Adrenal gland (tissue), 12 donors: ENCODE results near the gene FGD6. TPM values are rescaled to one million over a fixed set of nuclear protein-coding genes. Genes with fewer than 3 reads are reported as not detected.

Source experiments
- DNase-seq, 7 donors: peaks; one replicate each; pipeline ENCODE4 v3.0.0-alpha.2; 2019 to 2020
- H3K27ac ChIP-seq, 5 donors: fragments of 200-600 bp; sonication (generic) in 4 of 5; 1 replicate in 3 of 5; 2 replicates in 2 of 5; pipeline versions ENCODE4 v1.5.1 to v1.8.0; 2016 to 2020; ENCODE audit warnings: mild to moderate bottlenecking in 1 of 5
- H3K27me3 ChIP-seq: fragments of 200-600 bp; 2 replicates; pipeline ENCODE4 v1.8.0; 2021
- H3K36me3 ChIP-seq, 2 donors: fragments of 200-600 bp; replicated peaks in 1 of 2; 1 replicate in 1 of 2; 2 replicates in 1 of 2; pipeline versions ENCODE4 v1.5.1 to v1.8.0; 2018 to 2022
- H3K4me1 ChIP-seq, 2 donors: fragments of 200-600 bp; replicated peaks in 1 of 2; 1 replicate in 1 of 2; 2 replicates in 1 of 2; pipeline versions ENCODE4 v1.5.1 to v1.8.0; 2018 to 2021
- H3K4me3 ChIP-seq, 4 donors: fragments of 200-600 bp; sonication (generic) in 3 of 4; one replicate each; pipeline ENCODE4 v1.5.1; 2016 to 2018
- H3K9me3 ChIP-seq, 3 donors: fragments of 200-600 bp; sonication (generic) in 1 of 3; replicated peaks in 1 of 3; 1 replicate in 2 of 3; 2 replicates in 1 of 3; pipeline versions ENCODE4 v1.5.1 to v1.8.0; 2016 to 2021
- CTCF ChIP-seq, 6 experiments: fragments of 450-650 bp in 4 of 6; fragments of 200-600 bp in 2 of 6; sonication (generic) in 1 of 6; IDR thresholded peaks; 1 replicate in 5 of 6; 2 replicates in 1 of 6; pipeline versions ENCODE4 v1.5.1 to v1.8.0; 2016 to 2021; ENCODE audit warnings: antibody characterized with exemption in 6 of 6, mild to moderate bottlenecking in 2 of 6, moderate library complexity in 1 of 6
- POLR2A ChIP-seq, 2 donors: fragments of 450-650 bp; IDR thresholded peaks; one replicate each; pipeline ENCODE4 v1.6.1; 2017; ENCODE audit warnings: antibody characterized with exemption in 2 of 2, mild to moderate bottlenecking in 2 of 2, moderate library complexity in 1 of 2
- WGBS, 4 donors: extraction: QIAGEN DNeasy Blood & Tissue Kit in 2 of 4; methylation state at CpG; one replicate each; pipeline versions ENCODE4 v1.1.5 to v1.1.7; 2013 to 2017; 5-methylcytosine and 5-hydroxymethylcytosine counted together
- intact Hi-C, 2 donors: fragments of 100-400 bp; cut with DNase I; formaldehyde crosslinking; loops; one replicate each; pipeline versions ENCODE4 v1.14.1 to v1.15.0; 2022 to 2023
- polyA plus RNA-seq, 3 donors: library from polyadenylated mRNA; stranded (reverse); fragments of 200-250 nt in 2 of 3; fragments of 350-450 nt in 1 of 3; fragmentation: Illumina TruSeq in 1 of 3; extraction: RNeasy Lipid Tissue Mini Kit (QIAGEN cat#74804) in 1 of 3; gene quantifications; one replicate each; pipeline ENCODE4 v1.2.3, GENCODE V29; 2013 to 2014
- total RNA-seq, 9 donors: library from RNA; depleted of rRNA in 4 of 9; stranded (reverse); fragments of >200 nt in 4 of 9; fragments of 120-200 nt in 1 of 9; fragmentation: NEBNext Ultra II Directional in 1 of 9; extraction: Animal tissue kit (Norgen Biotek cat#: 25700) in 1 of 9; gene quantifications; one replicate each; pipeline versions ENCODE4 v1.1.0 to v1.2.4, GENCODE V29; 2013 to 2023
- donor health status: healthy with polysubstance abuse.
- donor health status: Bipolar disorder and iron deficiency.
- donor health status: DM: yes; HTN: yes; CAD: no.
- donor health status: DM: no; HTN: no; CAD: no.
- donor health status: DM: no; HTN: no; CAD: no.
- donor health status: DM: yes; HTN: yes; CAD: no.

Gene FGD6
- total and polyA plus RNA-seq, 12 donors, result 2.3 to 33.9 (median 18.1) TPM

- Histone ChIP-seq H3K27me3 (no peaks in the 10 kb centered on the region), H3K4me3 (no peak overlapping the region), H3K4me1 (peaks cover 0 to 7% of the 10 kb centered on the region in 2 donors), H3K27ac (peak overlapping the region in 1 of 5 donors; percentile 23), H3K9me3 (no peaks in the 10 kb centered on the region), H3K36me3 (no peaks in the 10 kb centered on the region)
- TF ChIP-seq POLR2A (IDR thresholded peaks at IDR 0.05) (no peak), CTCF (IDR thresholded peaks at IDR 0.05) (no peak)
- intact Hi-C loops, result loop anchor here (5.0 to 10.0 kb wide), 3 partner anchors 214 to 416 kb away; no protein-coding TSS in a partner anchor
- 91 to 94% (median 94%) methylated on average over 3 of the region's 3 CpGs for WGBS, 4 donors
- DNase-seq, result no peak
Observed at GRCh38 chr12:95118788-95119179, 98.5 kb downstream of the FGD6 start.

GRCh38 chr12:95118138-95118787, 99.0 kb downstream of the FGD6 start:
- peaks cover 0 to 7% of the 10 kb centered on the region in 2 donors for H3K4me1 ChIP-seq
- WGBS, 4 donors, result 59 to 68% (median 64%) methylated on average over 4 of the region's 4 CpGs
- no peak overlapping the region for H3K4me3 ChIP-seq
- H3K36me3 ChIP-seq, result no peaks in the 10 kb centered on the region
- DNase-seq, result no peak
- peak overlapping the region in 1 of 5 donors; percentile 23 for H3K27ac ChIP-seq
- H3K27me3 ChIP-seq, result no peaks in the 10 kb centered on the region
- intact Hi-C loops, result loop anchor here (5.0 to 10.0 kb wide), 3 partner anchors 214 to 417 kb away; no protein-coding TSS in a partner anchor
- H3K9me3 ChIP-seq, result no peaks in the 10 kb centered on the region
- TF ChIP-seq POLR2A (IDR thresholded peaks at IDR 0.05) (no peak), CTCF (IDR thresholded peaks at IDR 0.05) (no peak)

GRCh38 chr12:95117178-95117599, 100.1 kb downstream of the FGD6 start:
- no peak overlapping the region for H3K4me3 ChIP-seq
- no peaks in the 10 kb centered on the region for H3K27me3 ChIP-seq
- TF ChIP-seq POLR2A (IDR thresholded peaks at IDR 0.05) (no peak), CTCF (IDR thresholded peaks at IDR 0.05) (peak; percentile 63 to 91 (median 80))
- peaks cover 0 to 7% of the 10 kb centered on the region in 2 donors for H3K36me3 ChIP-seq
- no peak overlapping the region for H3K27ac ChIP-seq
- peaks cover 0 to 7% of the 10 kb centered on the region in 2 donors for H3K4me1 ChIP-seq
- DNase-seq, result peak; percentile 69 to 89 (median 76)
- 37 to 55% (median 42%) methylated on average over 2 of the region's 2 CpGs for WGBS, 4 donors
- no peaks in the 10 kb centered on the region for H3K9me3 ChIP-seq
- intact Hi-C loops, result loop anchor here (2.0 to 10.0 kb wide), 4 partner anchors 100 to 418 kb away; partner anchors contain the start of genes FGD6 (in 1 of the 2) and VEZT (in 1 of the 2)

- 56 to 65% (median 58%) methylated on average over 3 of the region's 3 CpGs for WGBS, 4 donors
- H3K27me3 ChIP-seq, result no peaks in the 10 kb centered on the region
- TF ChIP-seq CTCF (IDR thresholded peaks at IDR 0.05) (no peak), POLR2A (IDR thresholded peaks at IDR 0.05) (no peak)
- no peak for DNase-seq
- intact Hi-C loops, result loop anchor here (2.0 to 10.0 kb wide), 4 partner anchors 100 to 418 kb away; partner anchors contain the start of genes FGD6 (in 1 of the 2) and VEZT (in 1 of the 2)
- H3K9me3 ChIP-seq, result no peaks in the 10 kb centered on the region
- H3K27ac ChIP-seq, result no peak overlapping the region
- H3K4me1 ChIP-seq, result peaks cover 0 to 7% of the 10 kb centered on the region in 2 donors
- no peak overlapping the region for H3K4me3 ChIP-seq
- peaks cover 0 to 7% of the 10 kb centered on the region in 2 donors for H3K36me3 ChIP-seq
Observed at GRCh38 chr12:95116773-95117172, 100.5 kb downstream of the FGD6 start.
